HepG2 (cell line): ENCODE data around the gene SKP1. TPM values are rescaled to one million over a fixed set of nuclear protein-coding genes. Genes with fewer than 3 reads are reported as not detected.

Experiments
- ARID4A ChIP-seq: sonication (generic); formaldehyde crosslinking; IDR thresholded peaks from 2 replicates; pipeline ENCODE4 v1.5.0; 2020; ENCODE audit warnings: mild to moderate bottlenecking, missing genetic modification reagents, borderline replicate concordance
- BRD4 ChIP-seq: sonication (generic); formaldehyde crosslinking; IDR thresholded peaks from 2 replicates; pipeline ENCODE4 v1.4.0; 2020; ENCODE audit warnings: missing genetic modification reagents
- CBX2 ChIP-seq, 2 experiments: fragments of 200-600 bp in 1 of 2; sonication (generic); formaldehyde crosslinking in 1 of 2; IDR thresholded peaks; 2 replicates each; pipeline versions ENCODE4 v1.7.0 to v1.8.1; 2018 to 2022; ENCODE audit warnings: low read depth in 2 of 2, low read length in 1 of 2, mild to moderate bottlenecking in 1 of 2, missing genetic modification reagents in 1 of 2
- CEBPB ChIP-seq: IDR thresholded peaks from 2 replicates; pipeline ENCODE4 v1.6.1; 2011; ENCODE audit warnings: low read depth, low read length, improper control_type of control experiment, borderline replicate concordance
- CHCHD3 ChIP-seq: sonication (generic); formaldehyde crosslinking; IDR thresholded peaks from 2 replicates; pipeline ENCODE4 v1.8.0; 2022; ENCODE audit warnings: mild to moderate bottlenecking, missing genetic modification reagents, moderate library complexity
- GATAD1 ChIP-seq: IDR thresholded peaks from 2 replicates; pipeline ENCODE4 v1.6.1; 2016; ENCODE audit warnings: missing genetic modification reagents, missing compliant biosample characterization
- GZF1 ChIP-seq: sonication (generic); formaldehyde crosslinking; IDR thresholded peaks from 2 replicates; pipeline ENCODE4 v1.5.1; 2020; ENCODE audit warnings: mild to moderate bottlenecking, missing genetic modification reagents
- HNRNPH1 ChIP-seq: fragments of 200-400 bp; formaldehyde crosslinking; optimal IDR thresholded peaks from 2 replicates; pipeline ENCODE3; 2017; ENCODE audit warnings: mild to moderate bottlenecking, low read depth, low read length
- HOXD1 ChIP-seq: sonication (generic); formaldehyde crosslinking; IDR thresholded peaks from 2 replicates; pipeline ENCODE4 v1.5.0; 2020; ENCODE audit warnings: missing genetic modification reagents
- KMT2A ChIP-seq: sonication (generic); formaldehyde crosslinking; IDR thresholded peaks from 2 replicates; pipeline ENCODE4 v1.4.0; 2020; ENCODE audit warnings: missing genetic modification reagents
- RAD21 ChIP-seq: fragments of 450-650 bp; formaldehyde crosslinking; IDR thresholded peaks from 2 replicates; pipeline ENCODE4 v1.5.0; 2020; ENCODE audit warnings: mild to moderate bottlenecking
- SIN3A ChIP-seq: IDR thresholded peaks from 2 replicates; pipeline ENCODE4 v1.6.1; 2011; ENCODE audit warnings: low read depth, mild to moderate bottlenecking, control low read depth, low read length, borderline replicate concordance
- ZBTB20 ChIP-seq: sonication (generic); formaldehyde crosslinking; IDR thresholded peaks from 2 replicates; pipeline ENCODE4 v1.8.1; 2023; ENCODE audit warnings: missing genetic modification reagents, low read depth, mild to moderate bottlenecking, borderline replicate concordance
- ZMYM3 ChIP-seq: sonication (generic); formaldehyde crosslinking; IDR thresholded peaks from 2 replicates; pipeline ENCODE4 v1.5.1; 2020; ENCODE audit warnings: mild to moderate bottlenecking, missing genetic modification reagents
- ZNF501 ChIP-seq: sonication (generic); formaldehyde crosslinking; IDR thresholded peaks from 2 replicates; pipeline ENCODE4 v1.5.1; 2020; ENCODE audit warnings: mild to moderate bottlenecking, moderate library complexity, missing genetic modification reagents
- ZNF552 ChIP-seq: sonication (generic); formaldehyde crosslinking; IDR thresholded peaks from 2 replicates; pipeline ENCODE4 v1.9.0; 2022; ENCODE audit warnings: missing genetic modification reagents, mild to moderate bottlenecking, borderline replicate concordance
- ZNF713 ChIP-seq: sonication (generic); formaldehyde crosslinking; IDR thresholded peaks from 2 replicates; pipeline ENCODE4 v1.4.0; 2020; ENCODE audit warnings: mild to moderate bottlenecking, missing genetic modification reagents
- ZSCAN31 ChIP-seq: sonication (generic); formaldehyde crosslinking; IDR thresholded peaks from 2 replicates; pipeline ENCODE4 v1.5.0; 2020; ENCODE audit warnings: low read depth, mild to moderate bottlenecking, missing genetic modification reagents
- polyA plus RNA-seq, 8 experiments: library from polyadenylated mRNA; depleted of rRNA in 3 of 8; stranded (reverse) in 7 of 8; unstranded in 1 of 8; fragments of >200 nt; fragmentation: Illumina TruSeq in 4 of 8; extraction: Trizol in 4 of 8; gene quantifications; 2 replicates each; pipeline versions ENCODE4 v1.2.1 to v1.2.3, GENCODE V29; 2011 to 2016; ENCODE audit warnings: low read depth in 4 of 8, missing spikeins in 1 of 8, mixed read lengths in 1 of 8; ENCODE audit not compliant: insufficient read depth in 1 of 8
- total RNA-seq, 5 experiments: library from RNA; depleted of rRNA; stranded (reverse); fragments of >200 nt; fragmentation: Illumina TruSeq; extraction: Trizol; gene quantifications; 2 replicates each; pipeline ENCODE4 v1.2.3, GENCODE V29; 2016; ENCODE audit warnings: low read depth in 1 of 5
- TF ChIP-seq, protein P1 (sequence below): sonication (generic); formaldehyde crosslinking; IDR thresholded peaks from 2 replicates; pipeline ENCODE4 v1.9.0; 2022; ENCODE audit warnings: missing genetic modification reagents, mild to moderate bottlenecking, borderline replicate concordance
- TF ChIP-seq, protein P2 (sequence below): sonication (generic); formaldehyde crosslinking; IDR thresholded peaks from 2 replicates; pipeline ENCODE4; 2020; ENCODE audit warnings: missing genetic modification reagents, mild to moderate bottlenecking, borderline replicate concordance

SKP1 gene
- total and polyA plus RNA-seq, 2 of the 13 experiments (the other 11 are each of a cell fraction or from before 2014, with no cell fraction given) = 134 to 340 TPM

GRCh38 chr5:134184155-134185135 is 7.7 kb upstream of the SKP1 start (continued):
- 0 out of 2 replicates have a peak, but pooled peaks have one; percentile 47 for TF ChIP-seq CHCHD3
- peak; percentile 61 for TF ChIP-seq ZNF501 (CRISPR knock-in tag)
- TF ChIP-seq ZSCAN31 (CRISPR knock-in tag) = no peak
- no peak for TF ChIP-seq ZNF713 (CRISPR knock-in tag)
- peak; percentile 88 for TF ChIP-seq RAD21 (CRISPR knock-in tag)
- 0 out of 2 replicates have a peak, but pooled peaks have one; percentile 31 for TF ChIP-seq ZMYM3 (CRISPR knock-in tag)
- TF ChIP-seq CEBPB = no peak
- no peak for TF ChIP-seq CBX2 (IDR thresholded peaks at IDR 0.05; ENCODE audit: low read depth, low read length)
- TF ChIP-seq CBX2 (CRISPR knock-in tag; IDR thresholded peaks at IDR 0.05; ENCODE audit: low read depth) = no peak
- TF ChIP-seq ZNF552 = no peak
- TF ChIP-seq BRD4 (CRISPR knock-in tag) = no peak
- no peak; the same call in 1 of the 2 replicates for TF ChIP-seq ARID4A (CRISPR knock-in tag)
- TF ChIP-seq, protein P1, sequence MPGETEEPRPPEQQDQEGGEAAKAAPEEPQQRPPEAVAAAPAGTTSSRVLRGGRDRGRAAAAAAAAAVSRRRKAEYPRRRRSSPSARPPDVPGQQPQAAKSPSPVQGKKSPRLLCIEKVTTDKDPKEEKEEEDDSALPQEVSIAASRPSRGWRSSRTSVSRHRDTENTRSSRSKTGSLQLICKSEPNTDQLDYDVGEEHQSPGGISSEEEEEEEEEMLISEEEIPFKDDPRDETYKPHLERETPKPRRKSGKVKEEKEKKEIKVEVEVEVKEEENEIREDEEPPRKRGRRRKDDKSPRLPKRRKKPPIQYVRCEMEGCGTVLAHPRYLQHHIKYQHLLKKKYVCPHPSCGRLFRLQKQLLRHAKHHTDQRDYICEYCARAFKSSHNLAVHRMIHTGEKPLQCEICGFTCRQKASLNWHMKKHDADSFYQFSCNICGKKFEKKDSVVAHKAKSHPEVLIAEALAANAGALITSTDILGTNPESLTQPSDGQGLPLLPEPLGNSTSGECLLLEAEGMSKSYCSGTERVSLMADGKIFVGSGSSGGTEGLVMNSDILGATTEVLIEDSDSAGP = peak; percentile 21; the same call in 1 of the 2 replicates
- no peak for TF ChIP-seq GZF1 (CRISPR knock-in tag)
- TF ChIP-seq HNRNPH1 = no peak
- TF ChIP-seq, protein P2, sequence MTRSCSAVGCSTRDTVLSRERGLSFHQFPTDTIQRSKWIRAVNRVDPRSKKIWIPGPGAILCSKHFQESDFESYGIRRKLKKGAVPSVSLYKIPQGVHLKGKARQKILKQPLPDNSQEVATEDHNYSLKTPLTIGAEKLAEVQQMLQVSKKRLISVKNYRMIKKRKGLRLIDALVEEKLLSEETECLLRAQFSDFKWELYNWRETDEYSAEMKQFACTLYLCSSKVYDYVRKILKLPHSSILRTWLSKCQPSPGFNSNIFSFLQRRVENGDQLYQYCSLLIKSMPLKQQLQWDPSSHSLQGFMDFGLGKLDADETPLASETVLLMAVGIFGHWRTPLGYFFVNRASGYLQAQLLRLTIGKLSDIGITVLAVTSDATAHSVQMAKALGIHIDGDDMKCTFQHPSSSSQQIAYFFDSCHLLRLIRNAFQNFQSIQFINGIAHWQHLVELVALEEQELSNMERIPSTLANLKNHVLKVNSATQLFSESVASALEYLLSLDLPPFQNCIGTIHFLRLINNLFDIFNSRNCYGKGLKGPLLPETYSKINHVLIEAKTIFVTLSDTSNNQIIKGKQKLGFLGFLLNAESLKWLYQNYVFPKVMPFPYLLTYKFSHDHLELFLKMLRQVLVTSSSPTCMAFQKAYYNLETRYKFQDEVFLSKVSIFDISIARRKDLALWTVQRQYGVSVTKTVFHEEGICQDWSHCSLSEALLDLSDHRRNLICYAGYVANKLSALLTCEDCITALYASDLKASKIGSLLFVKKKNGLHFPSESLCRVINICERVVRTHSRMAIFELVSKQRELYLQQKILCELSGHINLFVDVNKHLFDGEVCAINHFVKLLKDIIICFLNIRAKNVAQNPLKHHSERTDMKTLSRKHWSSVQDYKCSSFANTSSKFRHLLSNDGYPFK (CRISPR knock-in tag) = 0 out of 2 replicates have a peak, but pooled peaks have one; percentile 29
- no peak for TF ChIP-seq SIN3A
- TF ChIP-seq GATAD1 (CRISPR knock-in tag) = no peak
- no peak for TF ChIP-seq HOXD1
- no peak for TF ChIP-seq KMT2A (CRISPR knock-in tag)
- TF ChIP-seq ZBTB20 (CRISPR knock-in tag) = 0 out of 2 replicates have a peak, but pooled peaks have one; percentile 17
